BE2C (cell line): Measurements from ENCODE around the gene TUBA1B.
"Not testable (repeated sequence)": the region's sequence is repeated elsewhere in the genome, so short reads cannot be mapped to it uniquely, and the experiment has no call there.

ENCODE experiments used
- DNase-seq: peaks from one replicate; pipeline ENCODE4 v3.0.0-alpha.2; 2020
- H3K27me3 ChIP-seq: fragments of 250-450 bp; sonication (Bioruptor Pico); 2 replicates; pipeline ENCODE4 v1.5.1; 2020; ENCODE audit warnings: mild to moderate bottlenecking
- H3K36me3 ChIP-seq: fragments of 250-450 bp; sonication (Bioruptor Pico); 2 replicates; pipeline ENCODE4 v1.5.1; 2020; ENCODE audit warnings: mild to moderate bottlenecking
- H3K4me1 ChIP-seq: fragments of 250-450 bp; sonication (Bioruptor Pico); 2 replicates; pipeline ENCODE4 v1.5.1; 2020
- H3K4me3 ChIP-seq: 2 replicates; pipeline ENCODE4 v1.5.1; 2011; ENCODE audit warnings: low read depth, low read length
- H3K9me3 ChIP-seq: fragments of 250-450 bp; sonication (Bioruptor Pico); 2 replicates; pipeline ENCODE4 v1.5.1; 2020
- CTCF ChIP-seq: IDR thresholded peaks from 2 replicates; pipeline ENCODE4 v1.5.1; 2012; ENCODE audit warnings: mild to moderate bottlenecking, low read depth, low read length

TUBA1B gene

GRCh38 chr12:49130151-49131050 is 794 bp downstream of the TUBA1B start:
- Histone ChIP-seq H3K36me3 (peaks cover 41% of the 10 kb centered on the region), H3K4me3 (peak overlapping the region; percentile 99)

GRCh38 chr12:49129332-49130150 is 1.7 kb downstream of the TUBA1B start:
- H3K4me3 ChIP-seq = peak overlapping the region; percentile 99
- no peaks in the 10 kb centered on the region for H3K27me3 ChIP-seq
- H3K9me3 ChIP-seq = no peaks in the 10 kb centered on the region
- H3K36me3 ChIP-seq = peaks cover 41% of the 10 kb centered on the region
- TF ChIP-seq CTCF = no peak
- no peak for DNase-seq
- peaks cover 7% of the 10 kb centered on the region; the same call in 1 of the 2 replicates for H3K4me1 ChIP-seq

More at GRCh38 chr12:49130151-49131050, 794 bp downstream of the TUBA1B start:
- peak; percentile 88 for TF ChIP-seq CTCF
- peak; percentile 97 for DNase-seq
- peaks cover 7% of the 10 kb centered on the region; the same call in 1 of the 2 replicates for H3K4me1 ChIP-seq
- H3K9me3 ChIP-seq = no peaks in the 10 kb centered on the region
- H3K27me3 ChIP-seq = no peaks in the 10 kb centered on the region

- not testable (repeated sequence) for H3K4me3 ChIP-seq, H3K4me1 ChIP-seq, DNase-seq, H3K27me3 ChIP-seq, H3K9me3 ChIP-seq
- peaks cover 41% of the 10 kb centered on the region for H3K36me3 ChIP-seq
Observed at GRCh38 chr12:49127971-49128370, 3.2 kb downstream of the TUBA1B start.

GRCh38 chr12:49126852-49127763 is 4.1 kb downstream of the TUBA1B start:
- Histone ChIP-seq H3K4me1 (peaks cover 7% of the 10 kb centered on the region; the same call in 1 of the 2 replicates), H3K27me3 (no peaks in the 10 kb centered on the region), H3K36me3 (peaks cover 41% of the 10 kb centered on the region), H3K9me3 (no peaks in the 10 kb centered on the region), H3K4me3 (no peak overlapping the region)
- no peak for TF ChIP-seq CTCF
- DNase-seq = no peak

- peak; percentile 82 for TF ChIP-seq CTCF
- H3K4me3 ChIP-seq = no peak overlapping the region
- no peaks in the 10 kb centered on the region for H3K27me3 ChIP-seq
- no peaks in the 10 kb centered on the region for H3K9me3 ChIP-seq
- peak; percentile 54 for DNase-seq
- no peaks in the 10 kb centered on the region for H3K36me3 ChIP-seq
- no peaks in the 10 kb centered on the region for H3K4me1 ChIP-seq
Observed at GRCh38 chr12:49121047-49121696, 10.0 kb downstream of the TUBA1B start.
